Activated CD4-positive, alpha-beta T cell treated with anti-CD3 and anti-CD28 coated beads, Interleukin-2, amount 10 ng/mL, durations not matched to agents 7 days and 5 days (primary cell): ENCODE results near the gene SPCS3. TPM values are rescaled to one million over a fixed set of nuclear protein-coding genes. Genes with fewer than 3 reads are reported as not detected.
"Not testable (repeated sequence)": the region's sequence is repeated elsewhere in the genome, so short reads cannot be mapped to it uniquely, and the experiment has no call there.

Experiments used
- CTCF ChIA-PET: fragments of 350-600 bp; sonication (Branson Sonifier 250); formaldehyde crosslinking; loops from one replicate; lab custom pipeline; 2021; ENCODE audit warnings: antibody characterized with exemption; lab: Charles Lee
- POLR2A ChIA-PET: fragments of 350-600 bp; sonication (Branson Sonifier 250); formaldehyde crosslinking; loops from one replicate; lab custom pipeline; 2021; ENCODE audit warnings: antibody characterized with exemption; lab: Charles Lee
- DNase-seq: peaks from one replicate; pipeline ENCODE4 v3.0.0-alpha.2; 2020
- H3K27ac Mint-ChIP-seq: one replicate; pipeline ENCODE4 v1.8.0; 2021; ENCODE audit warnings: mild to moderate bottlenecking, moderate library complexity, mixed read lengths
- H3K27me3 Mint-ChIP-seq: one replicate; pipeline ENCODE4 v1.8.0; 2021; ENCODE audit warnings: mixed read lengths
- H3K36me3 Mint-ChIP-seq: one replicate; pipeline ENCODE4 v1.8.0; 2021; ENCODE audit warnings: low read depth, mixed read lengths
- H3K4me1 Mint-ChIP-seq: one replicate; pipeline ENCODE4 v1.8.0; 2021; ENCODE audit warnings: mixed read lengths
- H3K4me3 Mint-ChIP-seq: one replicate; pipeline ENCODE4 v1.8.0; 2021; ENCODE audit warnings: mild to moderate bottlenecking, moderate library complexity, mixed read lengths
- H3K9me3 Mint-ChIP-seq: one replicate; pipeline ENCODE4 v1.8.0; 2021; ENCODE audit warnings: mixed read lengths
- total RNA-seq, 2 experiments: library from RNA; stranded (reverse); gene quantifications; one replicate each; pipeline ENCODE4 v1.2.3, GENCODE V29; 2021

SPCS3 gene
- total RNA-seq, 2 experiments from 2014 or later = 154 to 186 TPM

GRCh38 chr4:176290520-176290919 is 29.2 kb upstream of the SPCS3 start:
- H3K9me3 Mint-ChIP-seq = no peaks in the 10 kb centered on the region
- H3K27me3 Mint-ChIP-seq = no peaks in the 10 kb centered on the region
- H3K4me1 Mint-ChIP-seq = no peaks in the 10 kb centered on the region
- no peak overlapping the region for H3K4me3 Mint-ChIP-seq
- DNase-seq = no peak
- no peaks in the 10 kb centered on the region for H3K36me3 Mint-ChIP-seq
- no peak overlapping the region for H3K27ac Mint-ChIP-seq
- ChIA-PET CTCF (no interaction called here), POLR2A (no interaction called here)

- POLR2A ChIA-PET = no interaction called here
- H3K27ac Mint-ChIP-seq = no peak overlapping the region
- no peaks in the 10 kb centered on the region for H3K4me1 Mint-ChIP-seq
- CTCF ChIA-PET = no interaction called here
- H3K36me3 Mint-ChIP-seq = no peaks in the 10 kb centered on the region
- H3K27me3 Mint-ChIP-seq = no peaks in the 10 kb centered on the region
- H3K9me3 Mint-ChIP-seq = no peaks in the 10 kb centered on the region
- no peak overlapping the region for H3K4me3 Mint-ChIP-seq
- no peak for DNase-seq
Measured at GRCh38 chr4:176291748-176292147, 28.0 kb upstream of the SPCS3 start.

DNA sequence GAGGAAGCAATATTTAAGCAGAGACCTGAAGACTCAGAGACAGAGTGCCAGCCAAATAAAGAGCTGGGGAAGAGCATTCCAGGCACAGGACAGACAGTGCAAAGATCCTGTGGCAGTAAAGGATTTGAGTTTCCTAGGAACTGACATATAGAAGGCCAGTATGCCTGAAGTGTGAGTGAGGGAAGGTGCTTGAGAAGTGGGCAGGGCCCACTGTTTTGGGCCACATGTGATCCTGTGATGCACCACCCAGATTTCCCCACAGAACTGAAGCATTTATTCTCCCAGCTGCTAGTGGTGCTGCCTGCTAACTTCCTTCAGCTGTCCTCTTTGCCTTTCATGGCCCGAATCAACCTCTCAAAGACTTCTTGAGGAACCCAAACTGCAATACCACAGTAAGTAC is 26.8 kb upstream of the SPCS3 start:
- Mint-ChIP-seq H3K36me3 (no peaks in the 10 kb centered on the region), H3K4me3 (no peak overlapping the region), H3K27ac (no peak overlapping the region), H3K9me3 (no peaks in the 10 kb centered on the region), H3K4me1 (no peaks in the 10 kb centered on the region), H3K27me3 (no peaks in the 10 kb centered on the region)
- no peak for DNase-seq
- POLR2A ChIA-PET = no interaction called here
- CTCF ChIA-PET = no interaction called here

- H3K36me3 Mint-ChIP-seq = no peaks in the 10 kb centered on the region
- no peaks in the 10 kb centered on the region for H3K4me1 Mint-ChIP-seq
- H3K27ac Mint-ChIP-seq = no peak overlapping the region
- H3K9me3 Mint-ChIP-seq = no peaks in the 10 kb centered on the region
- no peaks in the 10 kb centered on the region for H3K27me3 Mint-ChIP-seq
- ChIA-PET CTCF (no interaction called here), POLR2A (no interaction called here)
- no peak overlapping the region for H3K4me3 Mint-ChIP-seq
- DNase-seq = no peak
Measured at GRCh38 chr4:176293660-176294059, 26.1 kb upstream of the SPCS3 start.

DNA sequence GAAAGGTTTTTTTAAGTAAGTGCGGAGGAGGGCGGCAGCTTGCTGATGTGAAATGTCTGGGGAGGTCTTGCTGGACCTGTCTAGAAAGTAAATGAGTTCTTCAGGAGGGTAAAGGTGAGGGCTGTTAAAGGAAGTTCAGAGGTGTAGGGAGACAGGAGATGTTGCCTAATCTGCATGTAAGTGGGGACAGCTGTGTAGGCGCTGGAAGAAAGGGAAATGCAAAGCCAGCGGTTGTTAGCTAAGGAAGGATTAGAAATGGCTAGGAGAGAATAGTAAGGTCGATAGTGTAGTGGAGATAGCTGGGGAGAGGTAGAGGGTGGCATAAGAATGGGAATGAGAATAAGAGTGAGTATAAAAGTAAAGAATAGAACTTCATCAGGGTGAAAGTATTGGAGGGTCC is 23.9 kb upstream of the SPCS3 start:
- H3K4me1 Mint-ChIP-seq, H3K27me3 Mint-ChIP-seq, POLR2A ChIA-PET, CTCF ChIA-PET, H3K9me3 Mint-ChIP-seq, DNase-seq, H3K4me3 Mint-ChIP-seq, H3K27ac Mint-ChIP-seq, H3K36me3 Mint-ChIP-seq: not testable (repeated sequence)

GRCh38 chr4:176298664-176299063 is 21.1 kb upstream of the SPCS3 start:
- Mint-ChIP-seq H3K4me3 (no peak overlapping the region), H3K4me1 (no peaks in the 10 kb centered on the region), H3K27me3 (no peaks in the 10 kb centered on the region)

GRCh38 chr4:176300036-176300435 is 19.7 kb upstream of the SPCS3 start:
- no peaks in the 10 kb centered on the region for H3K36me3 Mint-ChIP-seq
- no peaks in the 10 kb centered on the region for H3K4me1 Mint-ChIP-seq
- H3K4me3 Mint-ChIP-seq = no peak overlapping the region
- DNase-seq = no peak
- no peaks in the 10 kb centered on the region for H3K9me3 Mint-ChIP-seq
- ChIA-PET CTCF (no interaction called here), POLR2A (no interaction called here)
- H3K27me3 Mint-ChIP-seq = peaks cover 4% of the 10 kb centered on the region
- no peak overlapping the region for H3K27ac Mint-ChIP-seq

More at GRCh38 chr4:176298664-176299063, 21.1 kb upstream of the SPCS3 start:
- ChIA-PET CTCF (no interaction called here), POLR2A (no interaction called here)
- no peak for DNase-seq
- Mint-ChIP-seq H3K36me3 (no peaks in the 10 kb centered on the region), H3K27ac (no peak overlapping the region), H3K9me3 (no peaks in the 10 kb centered on the region)

- ChIA-PET POLR2A (no interaction called here), CTCF (no interaction called here)
- no peaks in the 10 kb centered on the region for H3K36me3 Mint-ChIP-seq
- H3K4me1 Mint-ChIP-seq = no peaks in the 10 kb centered on the region
- no peaks in the 10 kb centered on the region for H3K9me3 Mint-ChIP-seq
- H3K4me3 Mint-ChIP-seq = no peak overlapping the region
- peaks cover 4% of the 10 kb centered on the region for H3K27me3 Mint-ChIP-seq
- no peak overlapping the region for H3K27ac Mint-ChIP-seq
- no peak for DNase-seq
Measured at GRCh38 chr4:176300565-176300964, 19.2 kb upstream of the SPCS3 start.

DNA sequence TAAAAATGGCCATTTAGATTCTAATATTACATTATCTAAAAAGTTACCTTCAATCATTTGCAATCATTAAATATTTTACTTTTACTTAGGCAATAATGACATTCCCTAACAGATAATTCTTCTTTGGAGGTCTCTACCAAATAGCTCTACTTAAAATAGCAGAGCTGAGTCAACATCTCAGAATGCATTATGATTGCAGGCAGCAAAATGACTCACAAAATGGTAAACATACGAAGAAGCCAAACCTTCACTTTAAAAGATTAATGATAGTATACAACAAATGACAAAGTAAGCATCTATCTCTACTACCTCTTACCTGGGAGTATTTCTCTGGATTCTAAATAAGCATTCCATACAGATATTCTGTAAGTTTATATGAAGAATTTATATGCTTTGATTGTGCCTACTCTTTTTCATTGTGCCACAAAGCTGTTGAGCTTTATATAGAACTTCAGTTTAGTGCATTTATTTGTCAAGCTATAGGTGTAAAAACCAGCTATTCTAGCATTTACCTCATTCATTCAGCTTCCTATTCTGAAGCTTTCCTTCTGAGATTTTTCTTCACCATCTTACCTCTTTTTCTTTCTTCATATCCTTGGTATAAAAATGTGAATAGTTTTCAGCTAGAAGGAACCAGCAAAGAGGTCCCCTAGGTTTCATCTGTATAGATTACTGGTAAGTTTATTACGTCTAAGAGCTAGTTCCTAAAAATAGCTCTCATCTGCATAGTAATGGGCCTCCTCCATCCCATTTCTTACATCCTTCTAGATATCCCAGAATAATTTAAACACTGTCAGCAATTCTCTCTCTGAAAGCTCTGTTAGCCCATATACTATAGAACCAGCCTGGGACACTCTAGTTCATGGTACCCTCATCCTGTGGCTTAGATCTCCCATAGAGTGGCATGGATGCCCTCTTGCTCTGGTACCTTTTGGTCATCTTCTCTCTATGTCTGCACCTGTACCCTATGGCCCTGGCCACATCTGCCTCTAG is 17.2 kb upstream of the SPCS3 start:
- no peaks in the 10 kb centered on the region for H3K36me3 Mint-ChIP-seq
- no peak overlapping the region for H3K27ac Mint-ChIP-seq
- ChIA-PET POLR2A (no interaction called here), CTCF (interaction anchor here (1.0 to 1.3 kb wide), 2 partner anchors 14 to 23 kb away, joined by 3 read pairs; no protein-coding TSS in a partner anchor)
- no peak overlapping the region for H3K4me3 Mint-ChIP-seq
- no peak for DNase-seq
- no peaks in the 10 kb centered on the region for H3K9me3 Mint-ChIP-seq
- peaks cover 4% of the 10 kb centered on the region for H3K27me3 Mint-ChIP-seq
- no peaks in the 10 kb centered on the region for H3K4me1 Mint-ChIP-seq

GRCh38 chr4:176303938-176304337 is 15.8 kb upstream of the SPCS3 start:
- CTCF ChIA-PET = interaction anchor here (0.6 kb wide), 1 partner anchor 331 kb away, joined by 3 read pairs; no protein-coding TSS in a partner anchor
- DNase-seq = no peak
- POLR2A ChIA-PET = no interaction called here
- no peaks in the 10 kb centered on the region for H3K36me3 Mint-ChIP-seq
- H3K4me1 Mint-ChIP-seq = no peaks in the 10 kb centered on the region
- no peak overlapping the region for H3K27ac Mint-ChIP-seq
- peaks cover 4% of the 10 kb centered on the region for H3K27me3 Mint-ChIP-seq
- no peaks in the 10 kb centered on the region for H3K9me3 Mint-ChIP-seq
- H3K4me3 Mint-ChIP-seq = no peak overlapping the region

DNA sequence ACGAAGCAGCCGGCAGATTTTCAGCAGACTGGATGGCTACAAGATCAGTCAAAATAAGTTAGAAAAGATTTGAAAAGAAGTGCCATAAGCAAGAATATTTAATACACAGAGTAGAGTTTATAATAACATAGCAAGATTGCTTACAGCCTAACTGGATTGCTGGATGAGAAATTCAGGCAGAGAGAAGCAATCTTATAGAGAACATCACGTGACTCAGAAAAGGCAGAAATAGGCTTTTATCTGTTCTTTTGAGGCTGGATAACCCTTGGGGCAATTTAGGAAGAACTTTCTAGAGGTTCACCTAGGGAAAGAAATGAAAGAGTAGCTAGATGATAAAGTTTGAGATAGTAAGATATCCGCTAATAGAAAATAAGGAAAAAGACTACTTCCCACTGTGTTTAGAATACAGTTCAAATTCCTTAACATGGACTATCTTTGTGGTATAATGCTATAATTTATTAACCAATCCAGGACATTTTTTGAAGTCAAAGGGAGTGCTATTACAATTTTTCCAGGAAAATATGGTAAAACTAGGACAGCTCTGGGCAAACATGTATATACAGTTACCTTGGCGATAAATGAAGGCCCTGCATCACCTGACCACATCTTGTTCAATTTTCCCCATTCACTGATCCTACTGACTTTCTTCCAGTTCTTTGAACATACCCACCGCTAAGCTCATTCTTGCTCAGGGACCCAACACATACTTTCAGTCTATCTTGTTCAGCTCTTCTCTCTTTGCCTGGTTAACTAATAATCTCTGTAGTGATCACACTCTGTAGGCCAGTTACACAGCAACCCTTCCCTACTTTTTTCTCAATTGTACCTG is 12.7 kb upstream of the SPCS3 start:
- DNase-seq = no peak
- POLR2A ChIA-PET = no interaction called here
- no peaks in the 10 kb centered on the region for H3K36me3 Mint-ChIP-seq
- CTCF ChIA-PET = interaction anchor here (0.7 to 2.0 kb wide), 2 partner anchors 12 to 78 kb away, joined by 4 to 5 read pairs; no protein-coding TSS in a partner anchor
- H3K9me3 Mint-ChIP-seq = no peaks in the 10 kb centered on the region
- H3K27me3 Mint-ChIP-seq = peaks cover 15% of the 10 kb centered on the region
- H3K27ac Mint-ChIP-seq = no peak overlapping the region
- no peaks in the 10 kb centered on the region for H3K4me1 Mint-ChIP-seq
- no peak overlapping the region for H3K4me3 Mint-ChIP-seq

- ChIA-PET CTCF (interaction anchor here (0.6 to 2.0 kb wide), 3 partner anchors 12 to 300 kb away, joined by 3 to 5 read pairs (median 4); no protein-coding TSS in a partner anchor), POLR2A (no interaction called here)
- peaks cover 15% of the 10 kb centered on the region for H3K27me3 Mint-ChIP-seq
- no peak overlapping the region for H3K27ac Mint-ChIP-seq
- no peaks in the 10 kb centered on the region for H3K36me3 Mint-ChIP-seq
- no peak overlapping the region for H3K4me3 Mint-ChIP-seq
- no peak for DNase-seq
- no peaks in the 10 kb centered on the region for H3K9me3 Mint-ChIP-seq
- H3K4me1 Mint-ChIP-seq = no peaks in the 10 kb centered on the region
Measured at GRCh38 chr4:176307666-176307930, 12.2 kb upstream of the SPCS3 start.

- POLR2A ChIA-PET = no interaction called here
- H3K4me1 Mint-ChIP-seq = no peaks in the 10 kb centered on the region
- no peak overlapping the region for H3K27ac Mint-ChIP-seq
- no peaks in the 10 kb centered on the region for H3K9me3 Mint-ChIP-seq
- no peaks in the 10 kb centered on the region for H3K36me3 Mint-ChIP-seq
- DNase-seq = no peak
- peaks cover 15% of the 10 kb centered on the region for H3K27me3 Mint-ChIP-seq
- CTCF ChIA-PET = interaction anchor here (0.6 kb wide), 1 partner anchor 301 kb away, joined by 3 read pairs; no protein-coding TSS in a partner anchor
- H3K4me3 Mint-ChIP-seq = no peak overlapping the region
Measured at GRCh38 chr4:176308441-176308840, 11.3 kb upstream of the SPCS3 start.
